Spleen (tissue), 7 donors: ENCODE data around the gene ARFGEF3.

Experiments used
- CTCF ChIP-seq, 11 experiments: fragments of 200-600 bp in 7 of 11; fragments of 450-650 bp in 4 of 11; sonication (generic) in 4 of 11; IDR thresholded peaks in 8 of 11; conservative IDR thresholded peaks in 3 of 11; 1 replicate in 7 of 11; 2 replicates in 4 of 11; pipeline versions ENCODE4 v1.4.0 to v1.8.0; 2016 to 2021; ENCODE audit warnings: antibody characterized with exemption in 11 of 11, inconsistent platforms in 4 of 11, mild to moderate bottlenecking in 1 of 11
- POLR2AphosphoS5 ChIP-seq, 3 donors: sonication (generic); formaldehyde crosslinking; IDR thresholded peaks; one replicate each; pipeline ENCODE4 v1.5.1; 2017; ENCODE audit warnings: antibody characterized with exemption in 3 of 3
- donor health status: DM: no; HTN: no; CAD: no; lungs with moderate emphysema.
- donor health status: DM: no; HTN: no; CAD: no.
- donor health status: DM: no; HTN: no; CAD: no.

- TF ChIP-seq POLR2AphosphoS5 (IDR thresholded peaks at IDR 0.05), result no peak
- no peak for TF ChIP-seq CTCF (IDR thresholded peaks at IDR 0.05 in 8 of 11, conservative IDR thresholded peaks at IDR 0.05 in 3 of 11)
Observed at GRCh38 chr6:138203315-138203714, 41.6 kb downstream of the ARFGEF3 start.
